Gastrocnemius medialis (tissue), 4 donors: ENCODE results near the gene MYT1.

Experiments used
- POLR2A ChIP-seq, 2 donors: fragments of 450-650 bp; IDR thresholded peaks; one replicate each; pipeline ENCODE4 v1.6.1; 2017; ENCODE audit warnings: antibody characterized with exemption in 2 of 2, mild to moderate bottlenecking in 2 of 2, moderate library complexity in 2 of 2
- TF ChIP-seq, protein P1 (sequence below), 5 experiments: fragments of 450-650 bp in 3 of 5; fragments of 200-600 bp in 2 of 5; sonication (generic) in 2 of 5; IDR thresholded peaks in 4 of 5; conservative IDR thresholded peaks in 1 of 5; 1 replicate in 4 of 5; 2 replicates in 1 of 5; pipeline ENCODE4 v1.5.1; 2016 to 2019; ENCODE audit warnings: antibody characterized with exemption in 5 of 5, mild to moderate bottlenecking in 3 of 5, moderate library complexity in 3 of 5

- TF ChIP-seq POLR2A (IDR thresholded peaks at IDR 0.05), result no peak
- TF ChIP-seq, protein P1, sequence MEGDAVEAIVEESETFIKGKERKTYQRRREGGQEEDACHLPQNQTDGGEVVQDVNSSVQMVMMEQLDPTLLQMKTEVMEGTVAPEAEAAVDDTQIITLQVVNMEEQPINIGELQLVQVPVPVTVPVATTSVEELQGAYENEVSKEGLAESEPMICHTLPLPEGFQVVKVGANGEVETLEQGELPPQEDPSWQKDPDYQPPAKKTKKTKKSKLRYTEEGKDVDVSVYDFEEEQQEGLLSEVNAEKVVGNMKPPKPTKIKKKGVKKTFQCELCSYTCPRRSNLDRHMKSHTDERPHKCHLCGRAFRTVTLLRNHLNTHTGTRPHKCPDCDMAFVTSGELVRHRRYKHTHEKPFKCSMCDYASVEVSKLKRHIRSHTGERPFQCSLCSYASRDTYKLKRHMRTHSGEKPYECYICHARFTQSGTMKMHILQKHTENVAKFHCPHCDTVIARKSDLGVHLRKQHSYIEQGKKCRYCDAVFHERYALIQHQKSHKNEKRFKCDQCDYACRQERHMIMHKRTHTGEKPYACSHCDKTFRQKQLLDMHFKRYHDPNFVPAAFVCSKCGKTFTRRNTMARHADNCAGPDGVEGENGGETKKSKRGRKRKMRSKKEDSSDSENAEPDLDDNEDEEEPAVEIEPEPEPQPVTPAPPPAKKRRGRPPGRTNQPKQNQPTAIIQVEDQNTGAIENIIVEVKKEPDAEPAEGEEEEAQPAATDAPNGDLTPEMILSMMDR (IDR thresholded peaks at IDR 0.05 in 4 of 5, conservative IDR thresholded peaks at IDR 0.05 in 1 of 5), result no peak
Observed at GRCh38 chr20:64250027-64250426, 85.8 kb downstream of the MYT1 start.
